NCI-H82 treated with DMSO at 0.1 percent for 48 hours (cell line): ENCODE results near the gene SYNDIG1.

Experiments
- DNase-seq: peaks from one replicate; lab custom pipeline; 2025; ENCODE audit not compliant: unreplicated experiment; lab: John Stamatoyannopoulos, UW

SYNDIG1 gene

DNA sequence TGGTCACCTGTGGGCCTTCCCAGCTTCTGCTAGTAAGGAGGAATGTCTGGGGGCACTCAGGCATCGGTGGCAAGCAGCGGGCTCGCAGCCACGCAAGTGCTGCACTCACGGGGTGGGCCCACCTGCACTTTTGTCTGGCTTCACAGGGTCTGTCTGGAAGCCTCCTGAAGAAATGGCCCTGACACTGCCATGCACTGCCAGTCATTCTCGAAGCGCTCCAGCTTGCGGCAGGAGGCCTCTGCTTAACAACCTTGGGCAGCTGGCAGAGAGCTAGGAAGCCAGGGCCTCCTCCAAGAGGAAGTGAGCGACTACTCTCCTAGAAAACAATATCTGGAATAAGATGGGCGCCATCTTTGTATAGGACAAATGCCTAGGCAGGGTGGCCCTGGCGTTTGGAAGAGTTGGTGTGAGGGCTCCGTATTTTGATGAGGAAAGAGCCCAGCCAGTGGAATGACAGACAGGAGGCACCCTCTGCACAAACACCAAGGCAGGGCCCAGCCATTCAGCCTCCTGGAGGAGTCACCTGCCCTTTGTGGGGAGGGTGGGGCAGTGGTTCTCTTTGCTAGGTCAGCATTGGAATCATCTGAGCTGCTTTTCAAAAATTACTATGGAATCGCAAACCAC, 113.9 kb downstream of the SYNDIG1 start:
- DNase-seq = no peak

GRCh38 chr20:24584078-24584477, 114.6 kb downstream of the SYNDIG1 start:
- DNase-seq = no peak

GRCh38 chr20:24584538-24585356, 115.3 kb downstream of the SYNDIG1 start:
- no peak for DNase-seq

DNA sequence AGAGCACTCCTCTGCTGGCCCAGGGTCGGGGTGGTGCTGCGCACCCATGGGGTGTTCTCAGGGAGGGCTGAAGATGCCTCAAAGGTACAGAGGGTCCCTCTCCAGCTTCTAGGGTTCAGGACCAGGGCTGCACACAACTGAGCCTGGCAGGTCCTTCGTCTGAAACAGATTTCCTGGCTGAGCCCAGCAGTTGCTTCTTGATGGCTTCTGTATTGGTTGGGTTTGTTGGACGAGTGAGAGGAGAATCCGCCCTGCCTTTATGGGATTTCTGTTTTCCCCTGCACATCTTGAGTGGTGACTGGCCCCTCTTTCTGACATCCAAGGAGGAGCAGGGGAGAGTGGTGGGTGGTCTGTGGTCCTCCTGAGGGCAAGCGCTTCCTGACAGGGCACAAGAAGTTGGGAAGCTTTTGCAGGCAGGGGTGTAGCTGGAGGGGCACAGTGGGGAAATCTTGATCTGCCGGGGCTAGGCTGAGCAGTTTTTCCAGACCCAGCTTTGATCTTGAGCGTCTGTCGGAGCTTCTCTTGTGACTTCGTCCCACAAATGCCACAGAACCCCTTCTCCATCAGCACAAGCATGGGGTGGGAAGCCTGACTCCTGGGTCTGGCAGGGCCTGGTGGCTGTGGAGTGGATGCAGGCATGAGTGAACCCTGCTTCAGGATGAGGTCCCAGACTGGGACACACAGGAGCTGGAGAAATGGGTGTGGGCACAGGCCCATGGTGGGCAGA, 116.5 kb downstream of the SYNDIG1 start:
- DNase-seq = no peak

DNA sequence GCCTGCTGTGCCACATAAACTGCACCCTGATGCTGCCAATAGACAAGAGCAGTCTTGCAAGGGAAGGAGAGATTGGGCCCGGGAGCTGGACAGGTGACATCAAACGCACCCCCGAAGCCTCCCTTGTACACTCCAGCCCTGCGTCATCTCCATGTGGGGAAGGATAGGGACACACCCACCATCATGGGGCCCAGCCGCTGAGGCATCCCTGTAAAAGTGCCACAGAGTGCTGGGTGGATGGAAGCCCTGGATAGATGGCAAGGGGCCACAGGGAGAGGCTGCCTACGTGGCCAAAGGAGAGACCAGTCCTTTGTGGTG, 117.1 kb downstream of the SYNDIG1 start:
- DNase-seq = no peak

GRCh38 chr20:24587384-24588046, 118.1 kb downstream of the SYNDIG1 start:
- DNase-seq = peak; percentile 32

- no peak for DNase-seq
Measured at GRCh38 chr20:24588047-24588635, 118.7 kb downstream of the SYNDIG1 start.

- DNase-seq = peak; percentile 89
Measured at GRCh38 chr20:24588725-24589340, 119.4 kb downstream of the SYNDIG1 start.

GRCh38 chr20:24589381-24589780, 120.0 kb downstream of the SYNDIG1 start:
- DNase-seq = no peak

DNA sequence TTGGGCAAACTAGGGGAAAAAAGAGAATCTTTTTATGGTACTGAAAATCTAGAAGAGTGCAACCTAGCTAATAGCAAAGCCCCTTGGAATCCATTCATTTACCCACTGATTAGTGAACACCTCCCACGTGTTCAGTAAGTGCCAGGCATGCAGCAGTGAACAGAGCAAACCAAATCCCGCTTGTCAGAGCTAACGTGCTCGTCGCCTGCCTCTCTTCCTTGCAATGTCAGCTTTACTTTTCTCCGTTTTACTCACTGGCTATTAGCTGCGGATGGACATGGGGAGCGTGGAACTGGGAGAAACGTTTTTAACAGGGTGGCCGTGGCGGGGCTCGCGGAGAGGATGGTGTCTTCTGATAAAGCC, 120.4 kb downstream of the SYNDIG1 start:
- no peak for DNase-seq

- no peak for DNase-seq
Measured at GRCh38 chr20:24590178-24590982, 121.0 kb downstream of the SYNDIG1 start.

- no peak for DNase-seq
Measured at GRCh38 chr20:24597051-24597450, 127.6 kb downstream of the SYNDIG1 start.

- DNase-seq = no peak
Measured at GRCh38 chr20:24598346-24598745, 128.9 kb downstream of the SYNDIG1 start.

DNA sequence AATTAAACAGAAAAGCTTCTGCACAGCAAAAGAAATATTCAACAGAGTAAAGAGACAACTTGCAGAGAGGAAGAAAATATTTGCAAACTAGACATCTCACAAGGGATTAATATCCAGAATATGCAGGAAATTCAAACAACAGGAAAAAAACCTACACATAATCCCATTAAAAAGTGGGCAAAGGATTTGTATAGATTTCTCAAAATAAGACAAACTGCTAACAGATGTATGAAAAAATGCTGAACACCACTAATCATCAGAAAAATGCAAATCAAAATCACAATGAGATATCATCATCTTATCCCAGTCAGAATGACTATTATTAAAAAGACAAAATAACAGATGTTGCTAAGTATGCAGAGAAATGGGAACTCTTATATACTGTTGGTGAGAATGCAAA, 129.6 kb downstream of the SYNDIG1 start:
- no peak for DNase-seq

DNA sequence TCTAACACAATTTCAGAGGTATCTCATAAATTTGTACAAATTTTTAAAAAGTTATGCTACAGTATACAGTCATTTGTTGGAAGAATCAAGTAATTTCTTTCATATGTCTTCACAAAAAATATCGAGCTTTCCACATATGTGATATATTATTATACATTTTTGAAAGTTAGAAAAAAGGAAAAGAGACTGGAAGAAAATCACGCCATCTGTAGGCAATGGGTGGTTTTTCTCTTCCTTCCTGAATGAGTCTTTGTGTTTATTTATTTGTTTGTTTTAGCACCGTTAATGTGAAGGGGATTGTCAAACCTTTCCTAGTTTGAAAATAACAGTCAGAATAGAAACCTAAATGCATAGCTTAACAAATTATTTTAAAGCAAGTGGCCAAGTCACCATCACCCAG, 130.6 kb downstream of the SYNDIG1 start:
- no peak for DNase-seq

- DNase-seq = no peak
Measured at GRCh38 chr20:24603454-24603853, 134.0 kb downstream of the SYNDIG1 start.

DNA sequence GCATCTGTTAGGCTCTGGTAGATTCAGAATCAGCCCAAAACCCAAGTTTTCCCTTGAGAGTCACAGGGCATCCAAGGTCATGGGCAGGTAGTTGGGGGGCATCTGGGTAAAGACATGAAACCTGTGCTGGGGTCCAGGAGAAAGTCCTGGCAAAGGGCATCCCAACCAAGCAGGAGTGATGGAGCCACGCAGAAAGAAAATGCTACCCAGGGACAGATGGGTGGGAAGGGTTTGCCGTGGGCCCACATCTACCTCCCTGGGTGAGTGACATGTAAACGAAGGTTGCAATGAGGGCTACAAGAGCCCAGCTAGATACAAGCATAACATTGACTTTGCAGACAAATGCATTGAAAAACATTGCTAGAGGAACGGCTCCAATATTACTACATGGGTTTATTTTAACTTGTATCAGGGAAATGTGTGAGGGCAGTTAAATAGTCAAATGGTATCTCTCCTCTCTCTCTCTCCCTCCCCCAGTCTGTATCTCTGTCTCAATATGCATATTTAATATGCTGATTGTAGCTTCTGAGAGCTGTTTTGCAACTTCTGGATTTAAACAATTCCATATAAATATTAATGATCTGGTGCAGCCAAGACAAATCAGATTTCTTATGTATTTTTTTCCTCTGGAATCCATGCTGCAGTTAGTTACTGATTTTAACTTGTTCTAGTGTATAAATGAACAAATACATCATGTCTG, 135.7 kb downstream of the SYNDIG1 start:
- no peak for DNase-seq

DNA sequence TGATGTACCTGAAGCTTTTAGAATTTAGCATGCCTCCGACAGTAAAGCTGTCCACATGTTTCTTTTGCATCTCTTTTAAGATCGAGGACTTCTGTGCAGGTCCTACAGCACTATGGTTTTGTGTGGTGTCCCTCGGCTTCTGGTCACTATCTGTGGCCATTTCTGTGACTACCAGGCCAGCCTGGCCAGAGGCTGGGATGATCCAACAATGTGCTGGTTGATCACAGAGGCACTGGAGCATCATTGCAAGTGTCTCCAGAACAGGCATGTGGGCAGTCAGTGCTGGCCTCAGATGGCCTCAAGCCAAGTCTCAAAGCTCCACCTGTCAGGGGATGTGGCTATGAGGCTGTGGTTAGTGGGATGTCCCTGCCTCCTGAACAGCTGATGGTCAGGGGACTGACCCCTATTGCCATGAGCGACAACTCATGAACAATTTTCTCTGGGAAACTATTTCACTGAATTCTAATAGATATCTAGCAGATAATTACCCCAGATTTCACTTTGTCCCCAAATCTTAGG, 136.6 kb downstream of the SYNDIG1 start:
- DNase-seq = no peak

GRCh38 chr20:24607402-24607801, 138.0 kb downstream of the SYNDIG1 start:
- no peak for DNase-seq
